KMS-11 (cell line): Measurements from ENCODE around the gene LAT.
A peak's percentile ranks its signal among the peaks of the same experiment; 100 is the strongest.

Experiments
- H2AFZ ChIP-seq: fragments of 200-600 bp; sonication (generic); 2 replicates; pipeline ENCODE4 v1.6.1; 2016; ENCODE audit warnings: antibody characterized with exemption, mixed run types, low read depth
- H3K27ac ChIP-seq: fragments of 200-600 bp; sonication (generic); 2 replicates; pipeline ENCODE4 v1.6.1; 2016; ENCODE audit warnings: mild to moderate bottlenecking, mixed run types
- H3K27me3 ChIP-seq: fragments of 200-600 bp; sonication (generic); 2 replicates; pipeline ENCODE4 v1.6.1; 2017; ENCODE audit warnings: mild to moderate bottlenecking, low read depth, mixed run types, moderate library complexity; ENCODE audit not compliant: insufficient read depth
- H3K36me3 ChIP-seq: fragments of 200-600 bp; sonication (generic); 2 replicates; pipeline ENCODE4 v1.6.1; 2017; ENCODE audit warnings: mild to moderate bottlenecking, mixed run types; ENCODE audit not compliant: insufficient read depth
- H3K4me1 ChIP-seq: fragments of 200-600 bp; sonication (generic); 2 replicates; pipeline ENCODE4 v1.6.1; 2016; ENCODE audit warnings: mild to moderate bottlenecking, low read depth, mixed run types; ENCODE audit not compliant: poor library complexity, severe bottlenecking
- H3K4me2 ChIP-seq: fragments of 200-600 bp; sonication (generic); 2 replicates; pipeline ENCODE4 v1.7.0; 2016; ENCODE audit warnings: mild to moderate bottlenecking, mixed run types
- H3K4me3 ChIP-seq: fragments of 200-600 bp; sonication (generic); IDR thresholded peaks from 2 replicates; pipeline ENCODE4 v1.6.1; 2017; ENCODE audit warnings: low read depth, low read length, mixed read lengths; ENCODE audit not compliant: insufficient read depth
- H3K79me2 ChIP-seq: fragments of 200-600 bp; sonication (generic); 2 replicates; pipeline ENCODE4 v1.6.1; 2016; ENCODE audit warnings: low read depth, mixed run types; ENCODE audit not compliant: insufficient read depth
- H3K9ac ChIP-seq: fragments of 200-600 bp; sonication (generic); 2 replicates; pipeline ENCODE4 v1.6.1; 2016; ENCODE audit warnings: mild to moderate bottlenecking, mixed run types
- H4K20me1 ChIP-seq: fragments of 200-600 bp; sonication (generic); 2 replicates; pipeline ENCODE4 v1.6.1; 2016; ENCODE audit warnings: mild to moderate bottlenecking, mixed run types; ENCODE audit not compliant: insufficient read depth
- TF ChIP-seq, protein P1 (sequence below): fragments of 200-600 bp; sonication (generic); conservative IDR thresholded peaks from 2 replicates; pipeline ENCODE4 v1.6.1; 2017; ENCODE audit warnings: low read depth, mild to moderate bottlenecking, antibody characterized with exemption, low read length, moderate library complexity, mixed read lengths

The LAT gene

DNA sequence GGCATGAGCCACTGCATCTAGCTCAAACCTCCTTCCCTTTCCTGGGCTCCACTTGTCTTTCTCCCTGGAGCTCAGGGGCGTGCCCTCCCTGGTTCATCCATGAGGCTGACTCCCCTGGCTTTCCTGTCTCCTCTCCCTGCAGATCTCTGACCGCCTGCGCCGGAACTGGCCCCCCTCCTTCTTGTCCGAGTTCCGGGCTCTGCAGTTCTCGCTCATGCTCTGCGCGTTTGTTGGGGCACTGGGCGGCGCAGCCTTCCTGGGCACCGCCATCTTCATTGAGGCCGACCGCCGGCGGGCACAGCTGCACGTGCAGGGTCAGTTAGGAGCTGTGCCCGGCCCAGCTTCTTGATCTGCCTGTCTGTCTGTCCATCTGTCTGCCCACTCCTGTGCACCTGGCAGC, 1.2 kb upstream of the LAT start:
- H3K27me3 ChIP-seq = no peaks in the 10 kb centered on the region

DNA sequence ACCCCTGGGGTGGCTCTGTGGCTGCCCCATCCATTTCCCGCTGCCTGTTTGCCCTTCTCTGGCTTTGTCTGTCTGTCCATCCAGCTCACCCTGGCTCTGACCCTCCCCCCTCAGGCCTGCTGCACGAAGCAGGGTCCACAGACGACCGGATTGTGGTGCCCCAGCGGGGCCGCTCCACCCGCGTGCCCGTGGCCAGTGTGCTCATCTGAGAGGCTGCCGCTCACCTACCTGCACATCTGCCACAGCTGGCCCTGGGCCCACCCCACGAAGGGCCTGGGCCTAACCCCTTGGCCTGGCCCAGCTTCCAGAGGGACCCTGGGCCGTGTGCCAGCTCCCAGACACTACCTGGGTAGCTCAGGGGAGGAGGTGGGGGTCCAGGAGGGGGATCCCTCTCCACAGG, 761 bp upstream of the LAT start:
- H3K4me3 ChIP-seq = no peak overlapping the region
- H3K27me3 ChIP-seq = no peaks in the 10 kb centered on the region
- H3K4me1 ChIP-seq = peaks cover 20% of the 10 kb centered on the region
- H3K4me2 ChIP-seq = peak overlapping the region; percentile 100
- H4K20me1 ChIP-seq = no peaks in the 10 kb centered on the region
- peak overlapping the region; percentile 59 for H3K27ac ChIP-seq
- H3K36me3 ChIP-seq = no peaks in the 10 kb centered on the region
- H3K9ac ChIP-seq = peak overlapping the region; percentile 69; the same call in 1 of the 2 replicates
- TF ChIP-seq, protein P1, sequence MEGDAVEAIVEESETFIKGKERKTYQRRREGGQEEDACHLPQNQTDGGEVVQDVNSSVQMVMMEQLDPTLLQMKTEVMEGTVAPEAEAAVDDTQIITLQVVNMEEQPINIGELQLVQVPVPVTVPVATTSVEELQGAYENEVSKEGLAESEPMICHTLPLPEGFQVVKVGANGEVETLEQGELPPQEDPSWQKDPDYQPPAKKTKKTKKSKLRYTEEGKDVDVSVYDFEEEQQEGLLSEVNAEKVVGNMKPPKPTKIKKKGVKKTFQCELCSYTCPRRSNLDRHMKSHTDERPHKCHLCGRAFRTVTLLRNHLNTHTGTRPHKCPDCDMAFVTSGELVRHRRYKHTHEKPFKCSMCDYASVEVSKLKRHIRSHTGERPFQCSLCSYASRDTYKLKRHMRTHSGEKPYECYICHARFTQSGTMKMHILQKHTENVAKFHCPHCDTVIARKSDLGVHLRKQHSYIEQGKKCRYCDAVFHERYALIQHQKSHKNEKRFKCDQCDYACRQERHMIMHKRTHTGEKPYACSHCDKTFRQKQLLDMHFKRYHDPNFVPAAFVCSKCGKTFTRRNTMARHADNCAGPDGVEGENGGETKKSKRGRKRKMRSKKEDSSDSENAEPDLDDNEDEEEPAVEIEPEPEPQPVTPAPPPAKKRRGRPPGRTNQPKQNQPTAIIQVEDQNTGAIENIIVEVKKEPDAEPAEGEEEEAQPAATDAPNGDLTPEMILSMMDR = no peak
- H2AFZ ChIP-seq = peak overlapping the region; percentile 78; the same call in 1 of the 2 replicates
- no peaks in the 10 kb centered on the region; the same call in 1 of the 2 replicates for H3K79me2 ChIP-seq

More for the DNA sequence above, 1.2 kb upstream of the LAT start:
- Histone ChIP-seq H3K4me1 (peaks cover 20% of the 10 kb centered on the region), H3K9ac (no peak overlapping the region), H3K4me3 (no peak overlapping the region), H2AFZ (no peak overlapping the region), H3K4me2 (no peak overlapping the region; the same call in 1 of the 2 replicates), H3K36me3 (no peaks in the 10 kb centered on the region), H3K79me2 (no peaks in the 10 kb centered on the region; the same call in 1 of the 2 replicates), H3K27ac (no peak overlapping the region), H4K20me1 (no peaks in the 10 kb centered on the region)
- TF ChIP-seq, protein P1 = no peak

DNA sequence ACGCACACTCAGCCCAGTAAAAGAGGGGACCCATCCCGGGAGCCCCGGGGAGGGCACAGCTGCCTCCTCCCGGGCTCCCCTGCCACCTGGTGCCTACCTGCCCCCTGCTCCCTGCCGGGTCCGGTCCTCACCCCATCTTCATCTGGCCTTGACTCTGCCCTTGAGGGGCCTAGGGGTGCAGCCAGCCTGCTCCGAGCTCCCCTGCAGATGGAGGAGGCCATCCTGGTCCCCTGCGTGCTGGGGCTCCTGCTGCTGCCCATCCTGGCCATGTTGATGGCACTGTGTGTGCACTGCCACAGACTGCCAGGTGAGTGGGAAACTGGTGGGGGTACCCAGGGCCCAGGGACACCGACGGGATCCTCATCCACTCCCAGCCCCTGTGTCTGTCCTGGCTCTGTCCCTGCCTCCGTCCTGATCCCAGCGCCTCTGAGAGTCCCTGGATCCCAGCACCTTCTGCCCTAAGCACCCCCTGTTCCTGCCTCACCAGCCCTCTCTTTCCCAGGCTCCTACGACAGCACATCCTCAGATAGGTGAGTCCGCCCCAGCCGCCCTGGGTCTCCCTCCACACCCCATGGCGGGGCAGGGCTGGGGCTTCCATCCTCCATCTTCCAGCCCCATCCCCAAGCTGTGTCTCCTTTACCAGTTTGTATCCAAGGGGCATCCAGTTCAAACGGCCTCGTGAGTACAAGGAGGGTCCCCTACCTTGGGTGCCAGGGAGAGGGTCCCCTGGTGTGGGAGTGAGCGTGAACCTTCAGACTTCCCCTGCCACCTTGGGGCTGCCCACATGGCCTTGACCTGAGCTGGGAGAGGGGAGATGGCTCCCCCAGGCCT, 574 bp downstream of the LAT start:
- TF ChIP-seq, protein P1 = no peak
- Histone ChIP-seq H3K4me1 (peaks cover 20% of the 10 kb centered on the region), H3K9ac (peak overlapping the region; percentile 69; the same call in 1 of the 2 replicates), H4K20me1 (no peaks in the 10 kb centered on the region), H2AFZ (peak overlapping the region; percentile 97), H3K36me3 (no peaks in the 10 kb centered on the region), H3K27me3 (no peaks in the 10 kb centered on the region), H3K4me3 (no peak overlapping the region), H3K27ac (no peak overlapping the region), H3K79me2 (no peaks in the 10 kb centered on the region; the same call in 1 of the 2 replicates), H3K4me2 (peak overlapping the region; percentile 87)

DNA sequence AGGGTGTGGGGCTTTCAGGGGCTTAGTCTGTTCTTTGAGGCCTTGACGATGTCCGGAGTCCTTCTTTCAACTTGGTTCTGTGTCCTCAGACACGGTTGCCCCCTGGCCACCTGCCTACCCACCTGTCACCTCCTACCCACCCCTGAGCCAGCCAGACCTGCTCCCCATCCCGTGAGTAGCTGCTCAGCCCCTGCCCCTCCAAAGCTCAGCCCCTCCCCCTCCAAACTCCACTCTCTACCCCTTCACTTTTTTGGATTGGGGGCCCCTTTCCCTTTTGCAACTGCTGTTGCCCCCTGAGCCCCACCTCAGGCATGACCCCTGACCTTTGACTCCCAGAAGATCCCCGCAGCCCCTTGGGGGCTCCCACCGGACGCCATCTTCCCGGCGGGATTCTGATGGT, 1.2 kb downstream of the LAT start:
- Histone ChIP-seq H3K4me1 (peaks cover 20% of the 10 kb centered on the region), H3K27ac (no peak overlapping the region), H3K36me3 (no peaks in the 10 kb centered on the region), H3K4me2 (peak overlapping the region; percentile 87; the same call in 1 of the 2 replicates), H3K4me3 (no peak overlapping the region), H4K20me1 (no peaks in the 10 kb centered on the region), H2AFZ (no peak overlapping the region), H3K9ac (no peak overlapping the region), H3K27me3 (no peaks in the 10 kb centered on the region), H3K79me2 (no peaks in the 10 kb centered on the region; the same call in 1 of the 2 replicates)
- TF ChIP-seq, protein P1 = no peak
